Activated B cell treated with CpG ODN at 0.5 μM for 24 hours (primary cell): ENCODE measurements around the gene MID1IP1. TPM values are rescaled to one million over a fixed set of nuclear protein-coding genes. Genes with fewer than 3 reads are reported as not detected.

Experiments
- ATAC-seq: fragments of 200-7000 bp; cut with Tn5 transposase; one replicate; pipeline ENCODE4 v1.10.0; 2021; ENCODE audit warnings: low read depth, mild to moderate bottlenecking, moderate library complexity
- CTCF ChIA-PET: fragments of 350-600 bp; sonication (Branson Sonifier 250); formaldehyde crosslinking; loops from one replicate; lab custom pipeline; 2021; ENCODE audit warnings: antibody characterized with exemption; lab: Charles Lee
- POLR2A ChIA-PET: fragments of 350-600 bp; sonication (Branson Sonifier 250); formaldehyde crosslinking; loops from one replicate; lab custom pipeline; 2021; ENCODE audit warnings: antibody characterized with exemption; lab: Charles Lee
- DNase-seq: peaks from one replicate; pipeline ENCODE4 v3.0.0; 2022
- H3K27ac Mint-ChIP-seq: one replicate; pipeline ENCODE4 v1.8.0; 2020; ENCODE audit warnings: mixed read lengths
- H3K27me3 Mint-ChIP-seq: one replicate; pipeline ENCODE4 v1.8.0; 2021; ENCODE audit warnings: mixed read lengths
- H3K36me3 Mint-ChIP-seq: one replicate; pipeline ENCODE4 v1.8.0; 2021; ENCODE audit warnings: low read depth, mixed read lengths
- H3K4me1 Mint-ChIP-seq: one replicate; pipeline ENCODE4 v1.8.0; 2021; ENCODE audit warnings: mixed read lengths
- H3K4me3 Mint-ChIP-seq: one replicate; pipeline ENCODE4 v1.8.0; 2020; ENCODE audit warnings: mild to moderate bottlenecking, mixed read lengths
- H3K9me3 Mint-ChIP-seq: one replicate; pipeline ENCODE4 v1.8.0; 2020; ENCODE audit warnings: mixed read lengths
- intact Hi-C: fragments of 100-400 bp; cut with micrococcal nuclease; formaldehyde crosslinking; loops from one replicate; pipeline ENCODE4 v1.15.1; 2024
- total RNA-seq: library from RNA; stranded (reverse); gene quantifications from 2 replicates; pipeline ENCODE4 v1.2.3, GENCODE V29; 2022
- TF ChIP-seq, protein P1 (sequence below): fragments of 200-600 bp; IDR thresholded peaks from one replicate; pipeline ENCODE4 v1.8.0; 2022; ENCODE audit warnings: antibody characterized with exemption, mild to moderate bottlenecking

MID1IP1 gene
- total RNA-seq, 1 donor from 2014 or later, result 29.7 TPM

DNA sequence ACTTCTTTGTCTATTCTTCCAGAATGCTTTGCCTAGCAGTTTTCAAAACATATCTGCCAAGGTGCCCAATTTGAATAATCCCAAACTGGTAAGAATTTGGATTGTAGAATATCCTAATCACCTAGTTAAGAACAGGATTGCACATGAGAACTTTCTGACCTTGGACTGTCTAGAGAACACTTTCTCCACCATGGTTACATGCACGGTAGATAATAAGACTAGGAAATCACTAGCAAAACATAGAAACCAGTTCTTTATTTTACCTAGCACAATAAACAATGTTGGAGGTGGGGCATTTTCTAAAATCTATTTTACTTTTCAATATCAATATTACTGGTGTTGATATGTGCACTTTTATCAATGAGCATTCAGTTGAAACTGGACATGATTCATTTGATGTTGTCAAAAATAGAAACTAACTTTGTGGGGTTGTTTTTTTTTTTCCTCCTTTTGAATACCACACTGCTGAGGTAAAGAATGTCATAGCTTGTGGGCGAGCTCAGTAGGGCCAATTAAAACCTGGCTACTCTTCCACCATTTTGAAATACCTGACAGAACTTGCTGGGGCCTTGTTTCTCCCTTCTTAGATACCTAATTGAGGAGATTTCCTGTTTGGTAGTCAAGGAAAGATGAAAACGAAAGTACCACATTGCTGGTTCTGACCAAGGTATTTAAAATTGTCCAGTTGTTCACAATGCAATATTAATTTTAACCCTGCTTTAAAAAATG, 10.4 kb downstream of the MID1IP1 start:
- H3K27me3 Mint-ChIP-seq, result no peaks in the 10 kb centered on the region
- peaks cover 33% of the 10 kb centered on the region for H3K4me1 Mint-ChIP-seq
- intact Hi-C loops, result no loop called here
- DNase-seq (no peak), ATAC-seq (no peak)
- ChIA-PET CTCF (no interaction called here), POLR2A (interaction anchor here (0.7 kb wide), 1 partner anchor 10 kb away, joined by 3 read pairs; the partner anchor contains the start of gene MID1IP1)
- H3K36me3 Mint-ChIP-seq, result no peaks in the 10 kb centered on the region
- H3K4me3 Mint-ChIP-seq, result peak overlapping the region; percentile 28
- no peaks in the 10 kb centered on the region for H3K9me3 Mint-ChIP-seq
- peak overlapping the region; percentile 50 for H3K27ac Mint-ChIP-seq
- TF ChIP-seq, protein P1, sequence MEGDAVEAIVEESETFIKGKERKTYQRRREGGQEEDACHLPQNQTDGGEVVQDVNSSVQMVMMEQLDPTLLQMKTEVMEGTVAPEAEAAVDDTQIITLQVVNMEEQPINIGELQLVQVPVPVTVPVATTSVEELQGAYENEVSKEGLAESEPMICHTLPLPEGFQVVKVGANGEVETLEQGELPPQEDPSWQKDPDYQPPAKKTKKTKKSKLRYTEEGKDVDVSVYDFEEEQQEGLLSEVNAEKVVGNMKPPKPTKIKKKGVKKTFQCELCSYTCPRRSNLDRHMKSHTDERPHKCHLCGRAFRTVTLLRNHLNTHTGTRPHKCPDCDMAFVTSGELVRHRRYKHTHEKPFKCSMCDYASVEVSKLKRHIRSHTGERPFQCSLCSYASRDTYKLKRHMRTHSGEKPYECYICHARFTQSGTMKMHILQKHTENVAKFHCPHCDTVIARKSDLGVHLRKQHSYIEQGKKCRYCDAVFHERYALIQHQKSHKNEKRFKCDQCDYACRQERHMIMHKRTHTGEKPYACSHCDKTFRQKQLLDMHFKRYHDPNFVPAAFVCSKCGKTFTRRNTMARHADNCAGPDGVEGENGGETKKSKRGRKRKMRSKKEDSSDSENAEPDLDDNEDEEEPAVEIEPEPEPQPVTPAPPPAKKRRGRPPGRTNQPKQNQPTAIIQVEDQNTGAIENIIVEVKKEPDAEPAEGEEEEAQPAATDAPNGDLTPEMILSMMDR, result no peak

DNA sequence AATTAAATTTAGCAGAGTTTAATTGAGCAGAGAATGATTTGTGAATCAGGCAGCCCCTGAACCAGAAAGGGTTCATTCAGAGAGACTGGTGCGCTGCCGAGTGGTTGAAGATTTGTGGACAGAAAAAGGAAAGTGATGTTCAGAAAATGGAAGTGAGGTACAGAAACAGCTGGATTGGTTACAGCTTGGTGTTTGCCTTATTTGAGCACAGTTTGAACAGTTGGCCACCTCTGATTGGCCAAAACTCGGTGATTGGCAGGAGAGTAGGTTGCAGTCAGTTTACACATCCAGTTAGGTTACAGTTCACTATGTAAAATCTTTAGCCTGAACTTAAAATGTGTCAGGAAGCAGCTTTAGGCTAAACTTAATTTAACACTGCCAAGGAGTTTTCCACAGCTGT, 14.9 kb downstream of the MID1IP1 start:
- Mint-ChIP-seq H3K36me3 (no peaks in the 10 kb centered on the region), H3K9me3 (no peaks in the 10 kb centered on the region), H3K4me1 (peaks cover 12% of the 10 kb centered on the region), H3K4me3 (peak overlapping the region; percentile 28), H3K27me3 (no peaks in the 10 kb centered on the region), H3K27ac (no peak overlapping the region)
- no peak for DNase-seq
- POLR2A ChIA-PET, result interaction anchor here (0.6 kb wide), 1 partner anchor 31 kb away, joined by 3 read pairs; no protein-coding TSS in a partner anchor
- TF ChIP-seq, protein P1, result no peak
- ATAC-seq, result no peak
- intact Hi-C loops, result no loop called here
- CTCF ChIA-PET, result no interaction called here

DNA sequence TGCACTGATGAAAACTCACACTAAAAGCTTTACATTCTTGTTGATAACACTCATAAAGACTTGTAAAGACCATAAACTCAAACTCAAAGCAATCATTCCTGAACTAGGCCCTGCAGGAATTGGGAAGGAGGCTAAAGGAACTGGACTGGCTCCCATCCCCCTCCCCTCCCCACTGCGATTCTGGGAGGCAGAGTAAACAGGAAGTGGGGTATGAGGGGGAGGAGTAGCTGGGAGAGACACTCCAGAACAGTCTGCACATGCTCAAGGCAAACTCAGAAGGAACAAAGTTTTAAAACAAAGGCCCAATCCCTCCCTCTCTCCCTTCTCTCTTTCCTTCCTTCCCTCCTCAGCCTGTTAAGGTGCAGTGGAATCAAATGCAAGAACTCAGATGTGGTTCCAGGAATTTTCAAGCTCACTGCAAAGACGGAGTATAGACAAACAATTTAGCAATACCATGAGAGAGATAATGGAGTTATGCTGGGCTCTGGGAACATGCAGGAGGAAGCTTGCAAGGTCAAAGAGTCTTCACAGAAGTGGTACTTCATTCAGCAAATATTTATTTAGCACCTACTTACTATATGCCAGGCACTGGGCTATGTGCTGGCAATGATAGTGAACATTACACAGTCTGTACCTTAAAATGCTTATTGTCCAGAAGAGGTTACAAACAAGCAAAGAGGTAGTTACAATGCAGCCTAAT, 15.9 kb downstream of the MID1IP1 start:
- TF ChIP-seq, protein P1, result no peak
- no peak overlapping the region for H3K27ac Mint-ChIP-seq
- POLR2A ChIA-PET, result interaction anchor here (0.6 kb wide), 2 partner anchors 30 to 78 kb away, joined by 3 to 4 read pairs; no protein-coding TSS in a partner anchor
- H3K9me3 Mint-ChIP-seq, result no peaks in the 10 kb centered on the region
- ATAC-seq (no peak), DNase-seq (no peak)
- H3K27me3 Mint-ChIP-seq, result no peaks in the 10 kb centered on the region
- no peak overlapping the region for H3K4me3 Mint-ChIP-seq
- no peaks in the 10 kb centered on the region for H3K36me3 Mint-ChIP-seq
- peaks cover 2% of the 10 kb centered on the region for H3K4me1 Mint-ChIP-seq
- intact Hi-C loops, result no loop called here
- CTCF ChIA-PET, result no interaction called here

DNA sequence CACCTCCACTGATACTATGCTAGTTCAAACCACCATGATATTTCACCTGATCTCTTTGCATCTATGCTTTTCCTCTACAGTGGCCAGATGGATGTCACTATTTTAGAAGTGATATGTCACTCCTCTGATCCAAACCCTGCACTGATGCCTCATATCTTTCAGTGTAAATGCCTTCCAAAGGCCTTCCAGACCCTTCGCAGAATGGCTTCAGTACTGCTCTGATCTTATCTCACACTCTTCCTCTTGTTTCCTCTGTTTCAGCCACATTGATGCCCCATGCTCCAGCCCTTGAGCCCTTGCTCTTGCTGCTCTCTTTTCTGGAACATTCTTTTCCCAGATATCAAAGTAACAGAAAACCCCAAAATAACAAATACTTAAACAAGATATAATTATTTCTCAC, 17.9 kb downstream of the MID1IP1 start:
- ATAC-seq (no peak), DNase-seq (no peak)
- TF ChIP-seq, protein P1, result no peak
- no peak overlapping the region for H3K4me3 Mint-ChIP-seq
- ChIA-PET POLR2A (no interaction called here), CTCF (no interaction called here)
- H3K27ac Mint-ChIP-seq, result no peak overlapping the region
- intact Hi-C loops, result no loop called here
- H3K4me1 Mint-ChIP-seq, result no peaks in the 10 kb centered on the region
- no peaks in the 10 kb centered on the region for H3K9me3 Mint-ChIP-seq
- no peaks in the 10 kb centered on the region for H3K36me3 Mint-ChIP-seq
- no peaks in the 10 kb centered on the region for H3K27me3 Mint-ChIP-seq

DNA sequence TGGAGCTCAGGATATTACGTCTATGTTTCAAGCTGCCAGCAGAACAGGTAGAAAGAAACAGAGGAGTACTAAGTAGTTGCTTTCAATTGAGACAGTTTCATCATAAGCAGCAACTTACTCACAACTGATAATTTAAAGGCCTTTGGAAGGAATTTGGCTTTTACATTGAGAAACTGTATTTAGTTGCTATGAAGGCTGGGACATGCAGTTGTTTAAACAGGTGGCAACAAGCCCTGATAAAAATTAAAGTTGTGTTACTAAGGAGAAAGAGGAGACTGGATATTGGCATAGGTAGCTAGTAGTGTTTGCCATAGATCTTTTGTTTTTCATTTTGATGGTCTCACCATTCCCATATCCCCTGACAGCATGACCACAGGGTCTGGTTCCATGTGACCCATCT, 18.4 kb downstream of the MID1IP1 start:
- Mint-ChIP-seq H3K36me3 (no peaks in the 10 kb centered on the region), H3K27ac (no peak overlapping the region), H3K4me1 (no peaks in the 10 kb centered on the region), H3K9me3 (no peaks in the 10 kb centered on the region), H3K27me3 (no peaks in the 10 kb centered on the region), H3K4me3 (no peak overlapping the region)
- intact Hi-C loops, result no loop called here
- POLR2A ChIA-PET, result no interaction called here
- TF ChIP-seq, protein P1, result no peak
- DNase-seq (no peak), ATAC-seq (no peak)
- CTCF ChIA-PET, result no interaction called here
